CD4-positive, alpha-beta T cell (primary cell): ENCODE measurements around the gene CDKN1C. TPM values are rescaled to one million over a fixed set of nuclear protein-coding genes. Genes with fewer than 3 reads are reported as not detected.

ENCODE experiments used
- ATAC-seq: fragments of 200-7000 bp; cut with Tn5 transposase; one replicate; pipeline ENCODE4 v1.10.0; 2022; ENCODE audit warnings: mild to moderate bottlenecking; ENCODE audit not compliant: poor library complexity
- CTCF ChIA-PET: fragments of 350-600 bp; sonication (Branson Sonifier 250); formaldehyde crosslinking; loops from one replicate; lab custom pipeline; 2021; ENCODE audit warnings: antibody characterized with exemption, inconsistent platforms; lab: Charles Lee
- POLR2A ChIA-PET: fragments of 350-600 bp; sonication (Branson Sonifier 250); formaldehyde crosslinking; loops from one replicate; lab custom pipeline; 2021; ENCODE audit warnings: antibody characterized with exemption, inconsistent platforms; lab: Charles Lee
- DNase-seq, 14 experiments: peaks; one replicate each; pipeline ENCODE4 v3.0.0-alpha.2; 2013 to 2020; ENCODE audit warnings: mixed read lengths in 2 of 14
- H3K27ac ChIP-seq, 2 donors: one replicate each; pipeline versions ENCODE4 v1.5.1 to v1.7.0; 2013; ENCODE audit warnings: low read length in 2 of 2, low read depth in 1 of 2, mild to moderate bottlenecking in 1 of 2
- H3K27me3 ChIP-seq, 2 experiments: 1 replicate in 1 of 2; 2 replicates in 1 of 2; pipeline versions ENCODE4 v1.6.1 to v1.7.0; 2013; ENCODE audit warnings: low read length in 2 of 2, control low read depth in 1 of 2, mild to moderate bottlenecking in 1 of 2, moderate library complexity in 1 of 2; ENCODE audit not compliant: insufficient read depth in 2 of 2, control insufficient read depth in 1 of 2
- H3K36me3 ChIP-seq: one replicate; pipeline ENCODE4 v1.6.1; 2013; ENCODE audit warnings: low read length, control low read depth; ENCODE audit not compliant: insufficient read depth
- H3K4me1 ChIP-seq: one replicate; pipeline ENCODE4 v1.6.1; 2013; ENCODE audit warnings: low read length, control low read depth; ENCODE audit not compliant: insufficient read depth
- H3K4me3 ChIP-seq: one replicate; pipeline ENCODE4 v1.5.1; 2013; ENCODE audit warnings: mild to moderate bottlenecking, low read length, moderate library complexity
- H3K9me3 ChIP-seq, 2 experiments: 1 replicate in 1 of 2; 2 replicates in 1 of 2; pipeline versions ENCODE4 v1.6.1 to v1.7.0; 2013; ENCODE audit warnings: low read length in 2 of 2, mild to moderate bottlenecking in 2 of 2, control low read depth in 1 of 2, moderate library complexity in 1 of 2; ENCODE audit not compliant: control insufficient read depth in 1 of 2, insufficient read depth in 1 of 2
- H3K27ac Mint-ChIP-seq: one replicate; pipeline ENCODE4 v1.8.0; 2020; ENCODE audit warnings: mixed read lengths
- H3K27me3 Mint-ChIP-seq: one replicate; pipeline ENCODE4 v1.8.0; 2021; ENCODE audit warnings: mixed read lengths
- H3K36me3 Mint-ChIP-seq: one replicate; pipeline ENCODE4 v1.8.0; 2021; ENCODE audit warnings: low read depth, mixed read lengths
- H3K4me1 Mint-ChIP-seq: one replicate; pipeline ENCODE4 v1.8.0; 2021; ENCODE audit warnings: low read depth, mixed read lengths
- H3K4me3 Mint-ChIP-seq: one replicate; pipeline ENCODE4 v1.8.0; 2020; ENCODE audit warnings: mild to moderate bottlenecking, mixed read lengths
- H3K9me3 Mint-ChIP-seq: one replicate; pipeline ENCODE4 v1.8.0; 2020; ENCODE audit warnings: mixed read lengths
- CTCF ChIP-seq: fragments of 200-600 bp; IDR thresholded peaks from one replicate; pipeline ENCODE4 v1.8.0; 2022; ENCODE audit warnings: antibody characterized with exemption, mild to moderate bottlenecking
- intact Hi-C, 2 experiments: fragments of 100-400 bp; cut with DNase I in 1 of 2; cut with micrococcal nuclease in 1 of 2; formaldehyde crosslinking; loops; one replicate each; pipeline versions ENCODE4 v1.15.1 to v1.9.0; 2023 to 2025; cut with DNase I, micrococcal nuclease
- total RNA-seq, 174 experiments: library from RNA in 2 of 174; stranded (reverse) in 2 of 174; gene quantifications; one replicate each; pipeline ENCODE4 v1.2.3 and lab custom pipeline; 2021 to 2026

Gene CDKN1C
- total RNA-seq, 2 experiments from 2014 or later, result 1.9 to 2.5 TPM

- DNase-seq, result no peak
- no peaks in the 10 kb centered on the region for H3K4me1 Mint-ChIP-seq
These were observed 42.7 kb downstream of the CDKN1C start for GRCh38 chr11:2842876-2843275.

GRCh38 chr11:2841411-2842190, 44.0 kb downstream of the CDKN1C start:
- Histone ChIP-seq H3K4me3 (no peak overlapping the region), H3K9me3 (no peaks in the 10 kb centered on the region), H3K4me1 (peaks cover 10% of the 10 kb centered on the region), H3K36me3 (no peaks in the 10 kb centered on the region), H3K27me3 (no peaks in the 10 kb centered on the region), H3K27ac (no peak overlapping the region)
- H3K27me3 Mint-ChIP-seq, result no peaks in the 10 kb centered on the region
- CTCF ChIA-PET, result no interaction called here
- POLR2A ChIA-PET, result no interaction called here
- H3K36me3 Mint-ChIP-seq, result no peaks in the 10 kb centered on the region
- no peaks in the 10 kb centered on the region for H3K4me1 Mint-ChIP-seq
- DNase-seq (no peak), ATAC-seq (no peak)
- H3K9me3 Mint-ChIP-seq, result no peaks in the 10 kb centered on the region
- no peak overlapping the region for H3K27ac Mint-ChIP-seq
- intact Hi-C loops, result no loop called here
- no peak for TF ChIP-seq CTCF
- no peak overlapping the region for H3K4me3 Mint-ChIP-seq

More at GRCh38 chr11:2842876-2843275, 42.7 kb downstream of the CDKN1C start:
- intact Hi-C loops, result no loop called here
- Mint-ChIP-seq H3K4me3 (no peak overlapping the region), H3K9me3 (no peaks in the 10 kb centered on the region), H3K27ac (no peak overlapping the region), H3K36me3 (no peaks in the 10 kb centered on the region), H3K27me3 (no peaks in the 10 kb centered on the region)
- peaks cover 10% of the 10 kb centered on the region for H3K4me1 ChIP-seq
- ChIA-PET CTCF (no interaction called here), POLR2A (no interaction called here)
- TF ChIP-seq CTCF, result no peak
- no peaks in the 10 kb centered on the region for H3K27me3 ChIP-seq
- H3K27ac ChIP-seq, result no peak overlapping the region
- H3K36me3 ChIP-seq, result no peaks in the 10 kb centered on the region
- no peak for ATAC-seq
- H3K4me3 ChIP-seq, result no peak overlapping the region
- no peaks in the 10 kb centered on the region for H3K9me3 ChIP-seq

- Histone ChIP-seq H3K4me1 (peaks cover 10% of the 10 kb centered on the region), H3K36me3 (no peaks in the 10 kb centered on the region), H3K27ac (no peak overlapping the region), H3K9me3 (no peaks in the 10 kb centered on the region), H3K4me3 (no peak overlapping the region), H3K27me3 (no peaks in the 10 kb centered on the region)
- DNase-seq (no peak), ATAC-seq (no peak)
- Mint-ChIP-seq H3K9me3 (no peaks in the 10 kb centered on the region), H3K36me3 (no peaks in the 10 kb centered on the region), H3K4me3 (no peak overlapping the region), H3K4me1 (no peaks in the 10 kb centered on the region), H3K27ac (no peak overlapping the region), H3K27me3 (no peaks in the 10 kb centered on the region)
- no peak for TF ChIP-seq CTCF
- POLR2A ChIA-PET, result no interaction called here
- intact Hi-C loops, result no loop called here
- CTCF ChIA-PET, result no interaction called here
These were observed 46.1 kb downstream of the CDKN1C start for GRCh38 chr11:2839395-2839943.
